Islet precursor cell (in vitro differentiated cells): Measurements from ENCODE around the gene LDHAL6A.

Experiments used
- DNase-seq: peaks from one replicate; pipeline ENCODE4 v3.0.0-alpha.2; 2018

LDHAL6A gene

GRCh38 chr11:18455686-18456372 lies at the start of gene LDHAL6A:
Gene LDHAL6A (plus strand): TSS chr11:18455856. CDS start chr11:18456681, 825 bp downstream.
- DNase-seq: no peak

- DNase-seq: peak; percentile 31
Measured at GRCh38 chr11:18407400-18407799, 48.3 kb upstream of the LDHAL6A start.

GRCh38 chr11:18408558-18409291 lies 46.9 kb upstream of the LDHAL6A start:
- peak; percentile 38 for DNase-seq

GRCh38 chr11:18416459-18416858 lies 39.2 kb upstream of the LDHAL6A start:
- no peak for DNase-seq

GRCh38 chr11:18419040-18419439 lies 36.6 kb upstream of the LDHAL6A start:
- DNase-seq: no peak

GRCh38 chr11:18420067-18420466 lies 35.6 kb upstream of the LDHAL6A start:
- no peak for DNase-seq

- no peak for DNase-seq
Measured at GRCh38 chr11:18427240-18427639, 28.4 kb upstream of the LDHAL6A start.

GRCh38 chr11:18429332-18429731 lies 26.3 kb upstream of the LDHAL6A start:
- no peak for DNase-seq

- no peak for DNase-seq
Measured at GRCh38 chr11:18438691-18439090, 17.0 kb upstream of the LDHAL6A start.

- no peak for DNase-seq
Measured at GRCh38 chr11:18449251-18449650, 6.4 kb upstream of the LDHAL6A start.

- DNase-seq: no peak
Measured at GRCh38 chr11:18452927-18453326, 2.7 kb upstream of the LDHAL6A start.

- no peak for DNase-seq
Measured at GRCh38 chr11:18457450-18457849, 1.8 kb downstream of the LDHAL6A start.

GRCh38 chr11:18459634-18460033 lies 4.0 kb downstream of the LDHAL6A start:
- no peak for DNase-seq

GRCh38 chr11:18461909-18462308 lies 6.3 kb downstream of the LDHAL6A start:
- DNase-seq: no peak

GRCh38 chr11:18463439-18463838 lies 7.8 kb downstream of the LDHAL6A start:
- no peak for DNase-seq

- DNase-seq: no peak
Measured at GRCh38 chr11:18466402-18466801, 10.7 kb downstream of the LDHAL6A start.

GRCh38 chr11:18468059-18468458 lies 12.4 kb downstream of the LDHAL6A start:
- no peak for DNase-seq

GRCh38 chr11:18468961-18469360 lies 13.3 kb downstream of the LDHAL6A start:
- DNase-seq: no peak

- no peak for DNase-seq
Measured at GRCh38 chr11:18471995-18472394, 16.3 kb downstream of the LDHAL6A start.

- DNase-seq: no peak
Measured at GRCh38 chr11:18472587-18472986, 16.9 kb downstream of the LDHAL6A start.

- no peak for DNase-seq
Measured at GRCh38 chr11:18479063-18479462, 23.4 kb downstream of the LDHAL6A start.

- DNase-seq: no peak
Measured at GRCh38 chr11:18485913-18486528, 30.4 kb downstream of the LDHAL6A start.

GRCh38 chr11:18490319-18490718 lies 34.7 kb downstream of the LDHAL6A start:
- no peak for DNase-seq
